KOPT-K1 (cell line): ENCODE results near the gene GRIK2.

Experiments
- H3K27ac ChIP-seq: fragments of 200-600 bp; sonication (generic); 2 replicates; pipeline ENCODE4 v1.5.1; 2016; ENCODE audit warnings: antibody characterized with exemption, mild to moderate bottlenecking, low read depth, low read length; ENCODE audit not compliant: poor library complexity, severe bottlenecking
- H3K36me3 ChIP-seq: fragments of 200-600 bp; sonication (generic); 2 replicates; pipeline ENCODE4 v1.5.1; 2017; ENCODE audit warnings: antibody characterized with exemption, mild to moderate bottlenecking, low read length, moderate library complexity; ENCODE audit not compliant: insufficient read depth
- H3K9me3 ChIP-seq: fragments of 200-600 bp; sonication (generic); 2 replicates; pipeline ENCODE4 v1.5.1; 2017; ENCODE audit warnings: antibody characterized with exemption, low read length, mild to moderate bottlenecking; ENCODE audit not compliant: insufficient read depth, poor library complexity, severe bottlenecking

The GRIK2 gene

DNA sequence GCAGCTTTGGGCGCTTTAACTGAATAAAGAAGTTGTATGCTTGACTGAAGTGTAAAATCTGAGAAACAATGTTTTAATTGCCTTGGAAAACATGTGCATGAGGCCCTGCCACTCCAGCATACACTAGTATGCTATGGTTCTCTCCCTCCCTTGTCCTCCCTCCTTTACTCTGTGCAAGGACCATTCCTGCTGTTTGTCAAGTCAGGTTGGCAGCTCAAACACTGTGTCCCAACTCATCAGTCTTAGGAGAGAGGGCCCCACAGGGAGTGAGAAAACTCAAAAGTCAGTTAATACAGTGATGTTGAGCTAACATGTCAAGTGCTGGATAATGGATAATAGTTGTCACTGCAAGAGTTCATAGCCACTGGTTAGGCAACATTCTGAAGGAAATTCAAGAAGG lies 543.6 kb downstream of the GRIK2 start:
- no peak overlapping the region for H3K27ac ChIP-seq
- no peaks in the 10 kb centered on the region for H3K36me3 ChIP-seq
- no peaks in the 10 kb centered on the region for H3K9me3 ChIP-seq

DNA sequence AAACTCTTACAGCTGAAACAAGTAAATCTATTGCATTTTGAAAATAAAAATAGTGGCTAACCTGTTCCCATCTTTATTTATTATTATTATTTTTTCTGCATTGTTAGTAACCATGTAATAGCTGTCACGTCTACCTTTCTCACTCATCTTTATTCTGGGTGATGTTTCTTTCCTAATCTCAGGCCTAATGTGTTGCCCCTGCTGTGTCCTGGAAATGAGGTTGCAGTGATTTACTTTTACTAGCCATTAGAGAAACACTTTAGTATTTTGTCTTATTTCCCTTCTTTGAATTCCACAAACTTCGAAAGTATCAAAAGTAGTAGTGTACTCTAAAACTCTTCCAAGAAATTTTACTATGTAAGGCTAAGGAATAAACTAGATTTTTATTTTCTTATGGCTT lies 546.9 kb downstream of the GRIK2 start:
- no peaks in the 10 kb centered on the region for H3K36me3 ChIP-seq
- no peak overlapping the region for H3K27ac ChIP-seq

DNA sequence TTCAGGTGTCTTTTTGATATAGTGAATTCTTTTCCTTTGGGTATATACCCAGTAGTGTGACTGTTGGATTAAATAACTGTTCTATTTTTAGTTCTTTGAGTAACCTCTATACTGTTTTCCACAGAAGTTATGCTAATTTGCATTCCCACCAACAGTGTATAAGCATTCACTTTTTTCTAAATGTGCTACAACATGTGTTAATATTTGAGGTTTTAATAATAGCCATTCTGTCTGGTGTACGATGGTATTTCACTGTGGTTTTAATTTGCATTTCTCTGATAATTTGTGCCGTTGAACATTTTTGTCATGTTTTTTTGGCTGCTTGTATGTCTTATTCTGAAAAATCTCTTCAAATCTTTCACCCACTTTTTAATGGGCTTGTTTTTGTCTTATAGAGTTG lies 563.5 kb downstream of the GRIK2 start:
- Histone ChIP-seq H3K9me3 (no peaks in the 10 kb centered on the region), H3K36me3 (no peaks in the 10 kb centered on the region), H3K27ac (no peak overlapping the region)

More for the DNA sequence above, 546.9 kb downstream of the GRIK2 start:
- no peaks in the 10 kb centered on the region for H3K9me3 ChIP-seq

DNA sequence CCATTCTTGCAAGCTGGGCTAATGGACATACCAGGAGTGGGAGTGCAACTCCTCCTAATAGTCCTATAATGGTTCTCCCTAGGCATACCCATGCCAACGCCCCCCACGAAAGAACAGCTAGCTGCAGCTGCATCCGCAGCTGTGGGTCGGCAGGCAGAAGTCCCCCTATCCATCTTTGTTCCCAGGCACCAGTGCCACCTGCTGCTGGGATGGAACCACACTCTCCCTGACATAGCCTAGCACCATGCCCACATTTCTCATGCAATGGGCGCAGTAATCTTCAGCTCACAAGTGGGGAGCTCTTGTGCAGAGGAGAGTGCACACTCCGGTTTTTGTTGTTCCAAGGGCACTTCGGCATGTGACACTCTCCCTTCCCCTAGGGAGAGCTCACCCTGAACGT lies 567.8 kb downstream of the GRIK2 start:
- no peaks in the 10 kb centered on the region for H3K36me3 ChIP-seq
- no peak overlapping the region for H3K27ac ChIP-seq
- H3K9me3 ChIP-seq = no peaks in the 10 kb centered on the region

DNA sequence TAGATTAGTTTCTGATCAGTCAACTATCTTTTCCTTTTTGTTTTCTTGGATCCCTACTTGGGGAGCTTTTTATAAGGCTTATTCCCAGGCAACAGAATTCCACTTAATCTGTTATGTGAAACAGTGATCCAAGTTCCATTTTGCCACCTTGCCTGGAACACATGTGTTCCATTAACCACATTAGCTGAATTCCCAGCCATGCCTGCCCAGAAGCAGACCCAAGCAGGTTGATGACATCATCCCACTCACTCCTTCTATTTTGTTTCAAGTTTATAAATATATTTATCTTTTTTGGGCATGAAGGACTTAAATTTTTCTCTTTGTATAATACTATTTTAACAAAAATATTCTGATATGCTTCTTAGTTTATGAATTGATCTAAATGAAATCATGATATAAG lies 587.4 kb downstream of the GRIK2 start:
- no peaks in the 10 kb centered on the region for H3K9me3 ChIP-seq
- H3K36me3 ChIP-seq = no peaks in the 10 kb centered on the region
- H3K27ac ChIP-seq = no peak overlapping the region

DNA sequence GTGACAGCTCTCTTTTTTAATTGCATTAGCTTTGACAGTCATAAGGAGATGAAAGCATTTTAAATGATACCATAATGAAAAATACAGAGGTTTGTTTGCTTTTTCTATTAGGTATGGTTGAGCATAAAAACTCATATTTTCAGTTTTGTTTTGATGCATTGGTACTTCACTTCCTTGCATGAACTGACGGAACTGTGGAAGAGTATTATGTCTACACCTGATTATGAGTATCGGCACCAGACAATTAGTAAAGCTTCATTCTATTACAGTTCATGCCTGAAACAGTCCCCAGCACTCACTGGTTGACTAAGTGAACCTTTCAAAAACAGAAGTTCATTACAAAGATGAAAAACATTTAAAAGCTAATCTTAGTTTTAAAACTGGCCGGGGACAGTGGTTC lies 593.0 kb downstream of the GRIK2 start:
- Histone ChIP-seq H3K27ac (no peak overlapping the region), H3K9me3 (no peaks in the 10 kb centered on the region), H3K36me3 (no peaks in the 10 kb centered on the region)

DNA sequence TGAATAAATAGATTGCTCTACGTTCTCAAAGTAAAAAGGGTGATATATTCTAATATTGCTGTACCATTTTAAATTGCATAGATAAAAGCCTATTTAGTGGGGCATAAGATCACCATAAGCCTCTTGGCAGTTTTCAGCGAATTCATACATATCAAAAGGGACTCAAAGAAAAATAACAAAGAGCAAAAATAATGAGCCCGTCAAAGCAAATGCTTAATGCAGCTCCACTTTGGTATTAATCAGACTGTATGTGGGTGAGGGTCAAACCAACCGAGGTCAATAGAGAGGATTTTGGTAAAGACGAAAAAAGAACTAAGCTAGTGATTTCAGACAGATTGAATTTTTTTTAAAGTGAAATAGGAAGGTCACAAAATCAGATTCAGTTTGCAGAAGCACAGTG lies 598.8 kb downstream of the GRIK2 start:
- H3K9me3 ChIP-seq = no peaks in the 10 kb centered on the region
- no peaks in the 10 kb centered on the region for H3K36me3 ChIP-seq
- H3K27ac ChIP-seq = no peak overlapping the region

DNA sequence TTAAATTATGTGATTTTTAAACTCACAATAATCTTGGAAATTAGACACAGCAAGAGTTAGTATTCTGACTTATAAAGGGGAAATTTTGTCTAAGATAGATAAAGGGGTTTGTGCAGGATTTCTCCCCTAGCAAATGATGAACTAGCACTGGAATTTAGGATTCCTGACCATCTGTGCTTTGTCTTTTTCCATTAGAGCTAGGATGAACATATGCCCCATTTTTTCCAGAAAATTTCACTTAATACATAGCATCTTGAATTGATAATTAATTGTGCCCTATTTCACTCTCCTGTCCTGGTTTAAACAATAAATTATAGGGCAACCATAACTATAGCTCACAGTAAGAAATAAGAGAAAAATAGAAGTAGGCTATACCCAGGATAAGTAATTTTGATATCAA lies 601.0 kb downstream of the GRIK2 start:
- no peaks in the 10 kb centered on the region for H3K36me3 ChIP-seq
- H3K27ac ChIP-seq = no peak overlapping the region
- H3K9me3 ChIP-seq = no peaks in the 10 kb centered on the region

DNA sequence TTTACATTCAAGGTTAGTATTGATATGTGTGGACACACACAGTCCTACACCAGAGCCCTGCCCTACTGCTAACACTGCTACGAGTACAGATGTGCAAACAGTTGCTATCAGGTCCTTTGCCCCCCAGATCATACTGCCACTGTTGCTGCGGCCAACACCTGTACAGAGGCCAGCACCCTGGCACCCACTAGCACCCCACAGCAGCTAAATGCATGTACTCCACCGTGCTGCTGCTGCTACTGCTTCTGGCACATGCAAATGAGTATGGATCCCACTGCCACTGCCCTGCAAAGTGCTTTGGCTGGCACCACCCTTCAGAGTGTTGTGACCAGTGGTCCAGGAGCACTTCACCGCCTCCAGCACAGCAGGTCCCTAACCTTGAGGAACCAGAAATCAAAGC lies 621.9 kb downstream of the GRIK2 start:
- Histone ChIP-seq H3K27ac (no peak overlapping the region), H3K36me3 (no peaks in the 10 kb centered on the region), H3K9me3 (no peaks in the 10 kb centered on the region)

DNA sequence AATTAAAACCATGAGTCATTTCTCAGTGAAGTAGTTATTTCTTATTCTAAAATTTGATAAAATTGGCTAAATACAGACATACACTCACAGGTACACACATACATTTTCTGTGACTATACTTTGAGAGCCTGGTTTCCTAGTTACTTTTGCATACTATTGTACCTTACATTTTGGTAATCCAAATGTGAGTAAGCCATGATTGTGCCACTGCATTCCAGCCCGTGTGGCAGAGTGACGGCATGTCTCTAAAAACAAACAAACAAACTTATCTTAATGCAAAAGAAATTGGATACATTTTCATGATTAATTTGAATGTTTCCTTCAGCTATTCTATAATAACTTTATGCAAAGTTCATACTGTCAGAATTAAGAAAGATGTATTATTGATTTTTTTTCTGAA lies 628.8 kb downstream of the GRIK2 start:
- Histone ChIP-seq H3K36me3 (no peaks in the 10 kb centered on the region), H3K27ac (no peak overlapping the region), H3K9me3 (no peaks in the 10 kb centered on the region)

DNA sequence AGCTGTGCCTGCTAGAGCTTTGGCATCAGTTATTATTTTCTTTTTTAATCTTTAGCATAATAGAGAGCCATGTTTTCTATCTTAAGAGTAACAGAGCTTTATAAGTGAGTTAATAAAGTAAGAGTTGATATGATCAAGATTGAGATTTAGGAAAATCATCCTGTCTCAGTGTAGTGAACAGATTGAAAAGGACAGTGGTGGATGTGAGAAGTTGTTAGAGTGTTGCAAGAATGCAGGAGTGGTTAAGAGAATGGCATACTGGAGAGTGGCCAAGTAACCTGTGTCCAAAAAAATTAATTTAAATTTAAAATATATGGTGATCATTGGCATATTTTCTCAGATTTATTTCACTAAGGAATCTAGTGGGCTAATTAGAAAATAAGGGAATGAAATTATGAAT lies 629.3 kb downstream of the GRIK2 start:
- Histone ChIP-seq H3K36me3 (no peaks in the 10 kb centered on the region), H3K27ac (no peak overlapping the region), H3K9me3 (no peaks in the 10 kb centered on the region)

DNA sequence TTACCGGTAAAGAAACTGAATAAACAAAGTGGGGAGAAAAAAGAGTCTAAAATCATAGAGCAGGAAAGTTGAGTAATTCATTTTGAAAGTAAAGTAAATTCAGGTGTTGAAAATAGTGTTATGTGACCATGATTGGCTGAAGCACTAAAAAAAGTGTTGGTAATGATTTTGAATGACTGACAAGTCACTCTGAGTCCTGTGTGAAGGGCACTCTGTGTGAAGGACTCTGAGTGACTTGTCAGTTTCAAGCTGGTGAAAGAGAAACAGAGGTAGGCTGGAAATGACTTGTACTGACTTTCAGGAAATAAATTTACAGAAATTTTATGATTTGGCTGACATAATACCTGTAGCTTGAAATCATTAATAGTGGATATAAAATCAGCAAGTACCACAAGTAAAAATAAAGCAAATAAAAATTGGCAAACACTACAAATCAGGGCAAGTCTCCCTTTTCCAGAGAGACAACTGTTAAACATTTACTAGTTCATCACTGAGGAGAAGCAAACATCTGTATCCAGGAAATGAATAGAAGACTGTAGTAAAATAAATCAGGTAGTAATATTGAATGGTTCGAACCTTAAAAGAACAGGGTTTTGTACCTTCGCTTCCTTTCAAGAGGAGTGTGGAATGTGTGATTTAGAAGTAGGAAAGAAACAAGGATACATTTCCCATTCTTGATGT lies 630.6 kb downstream of the GRIK2 start:
- Histone ChIP-seq H3K36me3 (no peaks in the 10 kb centered on the region), H3K27ac (no peak overlapping the region), H3K9me3 (no peaks in the 10 kb centered on the region)

DNA sequence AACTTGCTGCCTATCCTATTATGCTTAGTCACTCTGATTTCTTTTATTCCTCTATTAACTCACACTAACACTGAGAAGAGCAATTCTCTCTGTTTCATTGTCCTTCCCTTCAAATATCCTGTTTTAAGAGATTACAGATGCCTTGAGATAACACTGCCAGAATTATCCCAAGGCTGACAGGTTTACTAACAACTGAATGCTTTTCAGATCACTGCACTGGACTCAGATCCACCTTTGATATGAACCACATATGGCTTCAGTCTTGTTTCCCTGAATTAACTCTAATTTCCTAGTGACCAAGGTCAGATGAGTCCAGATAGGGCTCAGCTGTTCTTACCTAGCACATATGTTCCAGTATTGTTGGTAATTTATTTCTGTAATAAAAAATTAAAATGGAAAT lies 633.1 kb downstream of the GRIK2 start:
- no peak overlapping the region for H3K27ac ChIP-seq
- no peaks in the 10 kb centered on the region for H3K9me3 ChIP-seq
- no peaks in the 10 kb centered on the region for H3K36me3 ChIP-seq

DNA sequence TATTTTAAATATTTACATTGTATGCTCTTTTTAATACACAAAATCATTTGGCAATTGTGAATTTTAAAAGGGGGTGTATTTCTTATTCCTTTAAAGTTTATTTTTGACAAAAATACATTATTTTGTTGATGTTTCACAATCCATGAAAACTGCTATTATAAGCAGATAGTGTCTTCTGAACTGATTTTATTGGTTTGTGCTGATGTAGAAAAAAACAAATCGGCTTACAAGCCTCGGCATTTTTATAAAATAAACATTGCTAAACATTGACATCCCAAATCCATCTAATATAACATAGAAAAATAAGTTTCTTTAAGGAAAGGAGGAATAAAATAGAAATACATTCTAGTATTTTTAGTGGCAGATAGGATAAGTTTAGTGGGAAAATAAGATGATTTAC lies 634.7 kb downstream of the GRIK2 start:
- Histone ChIP-seq H3K27ac (no peak overlapping the region), H3K9me3 (no peaks in the 10 kb centered on the region), H3K36me3 (no peaks in the 10 kb centered on the region)

DNA sequence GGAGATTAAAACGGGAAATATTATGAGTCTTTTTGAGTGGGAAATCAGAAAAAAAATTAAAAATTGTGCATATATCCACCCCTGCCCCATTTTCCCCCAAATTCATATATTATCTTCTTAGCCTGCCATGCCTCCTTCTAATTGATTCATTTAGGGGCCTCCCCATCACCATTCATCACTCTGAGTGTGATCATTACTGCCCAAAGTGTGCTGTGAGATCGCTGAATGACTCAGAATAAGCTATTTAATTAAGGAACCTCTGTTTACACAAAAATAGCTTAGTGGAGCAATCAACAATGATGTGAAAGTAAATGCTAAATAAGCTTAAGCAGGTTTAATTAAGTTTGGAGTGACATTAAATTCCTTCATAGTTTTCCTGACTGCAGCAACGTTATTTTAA lies 645.5 kb downstream of the GRIK2 start:
- no peaks in the 10 kb centered on the region for H3K36me3 ChIP-seq
- no peaks in the 10 kb centered on the region for H3K9me3 ChIP-seq
- H3K27ac ChIP-seq = no peak overlapping the region

DNA sequence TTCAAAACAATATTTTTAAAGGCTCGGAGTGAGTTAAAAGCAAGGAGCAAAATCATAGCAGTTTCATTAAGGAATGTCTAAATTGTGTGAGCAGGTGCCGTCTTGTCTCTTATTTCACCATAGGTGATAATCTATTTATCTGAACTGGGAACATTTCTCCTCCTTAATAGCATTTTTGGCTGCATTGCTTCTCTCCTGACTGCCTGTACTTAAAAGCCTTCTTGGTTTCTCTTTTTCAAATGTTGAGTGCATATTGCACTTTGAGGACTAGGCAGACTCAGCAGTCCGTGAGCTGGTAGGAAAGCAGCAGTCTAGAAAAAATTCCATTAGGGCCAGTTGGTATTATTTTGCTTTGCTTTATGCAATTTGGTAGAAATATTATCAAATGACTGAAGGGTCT lies 645.9 kb downstream of the GRIK2 start:
- H3K9me3 ChIP-seq = no peaks in the 10 kb centered on the region
- H3K36me3 ChIP-seq = no peaks in the 10 kb centered on the region
- H3K27ac ChIP-seq = no peak overlapping the region
